ENCODE results near the gene EHD2.
A peak's percentile ranks its signal among the peaks of the same experiment; 100 is the strongest.
"Not testable (repeated sequence)": the region's sequence is repeated elsewhere in the genome, so short reads cannot be mapped to it uniquely, and the experiment has no call there.

EHD2 gene

GRCh38 chr19:47777245-47778048 lies 64.2 kb downstream of the EHD2 start:
- DNase-seq, result not testable (repeated sequence)

GRCh38 chr19:47778049-47778953 lies 65.1 kb downstream of the EHD2 start, which contains the start of gene SELENOW:
TSS of gene SELENOW (plus strand) at chr19:47778703. CDS start at chr19:47778786, 83 bp downstream.
- DNase-seq, result peak; percentile 16

GRCh38 chr19:47778954-47779351 lies 65.7 kb downstream of the EHD2 start:
- no peak for DNase-seq

DNA sequence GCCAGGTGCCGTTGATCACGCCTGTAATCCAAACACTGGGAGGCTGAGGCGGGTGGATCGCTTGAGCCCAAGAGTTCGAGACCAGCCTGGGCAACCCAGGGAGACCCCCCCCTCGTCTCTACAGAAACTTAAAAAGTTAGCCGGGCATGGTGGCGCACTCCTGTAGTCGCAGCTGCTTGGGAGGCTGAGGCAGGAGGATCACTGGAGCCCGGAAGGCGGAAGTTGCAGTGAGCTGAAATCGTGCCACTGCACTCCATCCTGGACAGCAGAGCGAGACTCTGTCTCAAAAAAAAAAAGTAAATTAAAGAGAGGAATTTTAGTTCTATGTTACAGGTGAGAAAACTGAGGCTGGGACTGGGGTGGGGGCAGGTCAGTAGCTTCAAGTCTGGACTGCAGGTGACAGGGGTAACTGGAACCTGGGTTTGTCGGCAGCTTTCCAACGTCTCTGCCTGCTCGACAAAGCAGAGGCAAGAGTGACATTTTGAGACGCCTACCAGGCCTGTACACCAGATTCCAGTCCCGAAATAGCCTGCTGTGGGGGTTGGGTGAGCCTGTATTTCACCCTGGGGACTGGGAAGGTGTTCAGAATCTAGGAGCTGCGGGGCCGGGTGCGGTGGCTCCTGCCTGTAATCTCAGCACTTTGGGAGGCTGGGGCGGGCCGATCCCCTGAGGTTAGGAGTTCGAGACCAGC lies 66.4 kb downstream of the EHD2 start:
- no peak for DNase-seq

DNA sequence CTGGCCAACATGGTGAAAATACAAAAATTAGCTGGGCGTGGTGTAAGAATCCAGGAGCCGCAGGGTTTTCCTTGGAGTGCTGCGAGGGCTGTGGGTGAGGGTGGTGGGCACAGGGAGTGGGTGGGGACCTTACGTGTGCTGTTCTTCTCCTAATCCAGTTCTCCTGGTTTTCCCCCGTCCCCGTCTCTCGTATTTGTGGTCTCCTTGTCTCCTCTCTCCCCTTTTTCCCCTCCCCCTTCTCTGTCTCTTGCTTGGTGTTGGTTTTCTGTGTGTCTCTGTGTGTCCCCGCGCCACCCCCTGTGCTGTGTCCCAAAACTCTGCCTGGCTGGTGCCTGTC lies 67.0 kb downstream of the EHD2 start:
- no peak for DNase-seq

GRCh38 chr19:47781590-47782262 lies 68.5 kb downstream of the EHD2 start:
- no peak for DNase-seq

GRCh38 chr19:47786566-47786965 lies 73.3 kb downstream of the EHD2 start:
- no peak for DNase-seq

DNA sequence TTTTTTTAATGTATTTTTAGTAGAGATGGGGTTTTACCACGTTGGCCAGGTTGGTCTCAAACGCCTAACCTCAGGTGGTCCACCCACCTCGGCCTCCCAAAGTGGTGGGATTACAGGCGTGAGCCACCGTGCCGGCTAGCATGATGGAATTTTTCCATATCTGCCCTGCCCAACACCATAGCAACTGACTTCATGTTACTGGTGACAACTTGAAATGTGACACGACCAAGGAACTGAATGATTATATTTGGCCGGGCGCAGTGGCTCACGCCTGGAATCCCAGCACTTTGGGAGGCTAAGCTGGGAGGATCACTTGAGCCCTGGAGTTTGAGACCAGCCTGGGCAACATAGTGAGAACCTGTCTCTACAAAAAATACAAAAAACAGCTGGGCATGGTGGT lies 74.1 kb downstream of the EHD2 start:
- not testable (repeated sequence) for DNase-seq

- not testable (repeated sequence) for DNase-seq
Observed at GRCh38 chr19:47789811-47790210, 76.6 kb downstream of the EHD2 start.

GRCh38 chr19:47790398-47790814 lies 77.2 kb downstream of the EHD2 start:
- DNase-seq, result no peak

DNA sequence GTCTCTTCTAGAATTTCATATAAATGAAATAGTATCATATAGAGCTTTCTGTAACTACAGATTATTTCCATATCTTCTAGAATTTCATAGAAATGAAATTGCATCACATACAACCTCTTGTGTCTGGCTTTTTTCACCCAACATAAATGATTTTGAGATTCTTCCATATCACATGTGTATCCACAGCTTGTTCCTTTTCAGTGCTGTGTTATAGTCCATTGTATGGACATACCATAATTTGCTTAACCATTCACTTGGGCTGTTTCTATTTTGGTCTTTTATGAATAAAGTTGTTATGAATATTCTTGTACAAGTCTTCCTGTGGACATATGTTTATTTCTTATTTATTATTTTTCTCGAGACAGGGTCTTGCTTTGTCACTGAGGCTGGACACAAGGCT lies 79.4 kb downstream of the EHD2 start:
- DNase-seq, result no peak

All from NCI-H187 treated with DMSO at 0.1 percent for 48 hours (cell line).